HG03442 (cell line): Measurements from ENCODE around the gene ITPRIP.

Source experiments
- ATAC-seq: cut with Tn5 transposase; IDR thresholded peaks from one replicate; pipeline ENCODE4 v1.9.1; 2021; ENCODE audit warnings: mild to moderate bottlenecking, moderate library complexity; ENCODE audit not compliant: unreplicated experiment

ITPRIP gene

GRCh38 chr10:104288355-104288754 lies 49.9 kb downstream of the ITPRIP start:
- ATAC-seq = no peak

GRCh38 chr10:104286939-104287338 lies 51.3 kb downstream of the ITPRIP start:
- ATAC-seq = no peak

GRCh38 chr10:104284846-104285245 lies 53.4 kb downstream of the ITPRIP start:
- no peak for ATAC-seq

- ATAC-seq = no peak
Observed at GRCh38 chr10:104281694-104282093, 56.6 kb downstream of the ITPRIP start.

- no peak for ATAC-seq
Observed at GRCh38 chr10:104279550-104280259, 58.6 kb downstream of the ITPRIP start.

GRCh38 chr10:104277785-104278184 lies 60.5 kb downstream of the ITPRIP start:
- ATAC-seq = no peak

- no peak for ATAC-seq
Observed at GRCh38 chr10:104276192-104276591, 62.1 kb downstream of the ITPRIP start.

- ATAC-seq = peak; percentile 84
Observed at GRCh38 chr10:104274762-104275721, 63.2 kb downstream of the ITPRIP start.

GRCh38 chr10:104273899-104274575 lies 64.2 kb downstream of the ITPRIP start:
- no peak for ATAC-seq

- no peak for ATAC-seq
Observed at GRCh38 chr10:104273286-104273685, 65.0 kb downstream of the ITPRIP start.

GRCh38 chr10:104268713-104269645 lies 69.3 kb downstream of the ITPRIP start, which contains the start of gene GSTO2:
GSTO2 (plus strand) TSS chr10:104269184; CDS start chr10:104274916, 5,732 bp downstream.
- peak; percentile 98 for ATAC-seq

- ATAC-seq = no peak
Observed at GRCh38 chr10:104268405-104268712, 69.9 kb downstream of the ITPRIP start.

- no peak for ATAC-seq
Observed at GRCh38 chr10:104267721-104268404, 70.4 kb downstream of the ITPRIP start.

GRCh38 chr10:104264783-104265182 lies 73.5 kb downstream of the ITPRIP start:
- ATAC-seq = no peak

GRCh38 chr10:104262055-104262454 lies 76.2 kb downstream of the ITPRIP start:
- ATAC-seq = no peak

GRCh38 chr10:104260775-104261115 lies 77.5 kb downstream of the ITPRIP start:
- peak; percentile 38 for ATAC-seq

- ATAC-seq = peak; percentile 4
Observed at GRCh38 chr10:104259999-104260774, 78.1 kb downstream of the ITPRIP start.
